PFSK-1 (cell line): ENCODE results near the gene AKAP10.

Source experiments
- POLR2AphosphoS5 ChIP-seq: IDR thresholded peaks from 2 replicates; pipeline ENCODE4 v1.6.1; 2012; ENCODE audit warnings: low read depth, mild to moderate bottlenecking, control low read depth, low read length, moderate library complexity
- TAF1 ChIP-seq: IDR thresholded peaks from 2 replicates; pipeline ENCODE4 v1.6.1; 2012; ENCODE audit warnings: low read length, control low read depth, borderline replicate concordance; ENCODE audit not compliant: insufficient read depth
- TF ChIP-seq, protein P1 (sequence below), 2 experiments: IDR thresholded peaks; 2 replicates each; pipeline versions ENCODE4 v1.6.1 to v1.8.0; 2011 to 2012; ENCODE audit warnings: low read depth in 2 of 2, low read length in 2 of 2, control low read depth in 1 of 2, inconsistent platforms in 1 of 2, mild to moderate bottlenecking in 1 of 2, moderate library complexity in 1 of 2; ENCODE audit not compliant: insufficient read depth in 1 of 2

DNA sequence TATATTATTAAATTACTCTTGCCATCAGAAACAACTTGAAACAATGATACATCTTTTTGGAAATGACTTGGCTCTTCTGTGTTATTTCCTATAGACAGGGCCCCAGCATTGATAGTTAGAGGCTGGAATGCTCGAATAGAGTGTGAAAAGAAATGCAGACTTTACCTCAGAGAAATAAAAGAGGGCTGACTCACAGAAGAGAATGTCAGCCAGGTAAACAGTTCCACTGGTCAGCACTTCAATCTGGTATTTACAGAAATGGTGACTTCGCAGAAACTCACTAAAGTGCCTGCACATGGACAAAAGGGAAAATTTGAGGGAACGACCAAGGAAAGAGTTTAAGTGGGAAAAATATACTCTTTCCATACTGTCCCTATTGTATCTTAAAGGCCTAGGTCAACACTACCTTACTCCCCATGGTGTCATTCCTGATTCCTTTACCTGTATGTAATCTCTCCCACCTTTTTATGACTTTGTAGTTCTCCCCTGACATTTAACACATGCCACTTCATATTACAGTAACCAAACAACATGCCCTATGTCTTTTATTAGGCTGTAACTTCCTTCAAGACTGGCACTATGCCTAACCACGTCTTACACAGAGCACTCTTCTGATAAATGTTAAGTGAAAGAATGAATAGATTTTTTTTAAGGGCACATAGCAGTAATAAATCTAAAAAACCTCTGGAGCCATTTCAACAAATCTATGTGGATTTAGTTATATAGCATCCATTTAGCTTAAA, 36.7 kb downstream of the AKAP10 start:
- TF ChIP-seq POLR2AphosphoS5: no peak
- TF ChIP-seq, protein P1, sequence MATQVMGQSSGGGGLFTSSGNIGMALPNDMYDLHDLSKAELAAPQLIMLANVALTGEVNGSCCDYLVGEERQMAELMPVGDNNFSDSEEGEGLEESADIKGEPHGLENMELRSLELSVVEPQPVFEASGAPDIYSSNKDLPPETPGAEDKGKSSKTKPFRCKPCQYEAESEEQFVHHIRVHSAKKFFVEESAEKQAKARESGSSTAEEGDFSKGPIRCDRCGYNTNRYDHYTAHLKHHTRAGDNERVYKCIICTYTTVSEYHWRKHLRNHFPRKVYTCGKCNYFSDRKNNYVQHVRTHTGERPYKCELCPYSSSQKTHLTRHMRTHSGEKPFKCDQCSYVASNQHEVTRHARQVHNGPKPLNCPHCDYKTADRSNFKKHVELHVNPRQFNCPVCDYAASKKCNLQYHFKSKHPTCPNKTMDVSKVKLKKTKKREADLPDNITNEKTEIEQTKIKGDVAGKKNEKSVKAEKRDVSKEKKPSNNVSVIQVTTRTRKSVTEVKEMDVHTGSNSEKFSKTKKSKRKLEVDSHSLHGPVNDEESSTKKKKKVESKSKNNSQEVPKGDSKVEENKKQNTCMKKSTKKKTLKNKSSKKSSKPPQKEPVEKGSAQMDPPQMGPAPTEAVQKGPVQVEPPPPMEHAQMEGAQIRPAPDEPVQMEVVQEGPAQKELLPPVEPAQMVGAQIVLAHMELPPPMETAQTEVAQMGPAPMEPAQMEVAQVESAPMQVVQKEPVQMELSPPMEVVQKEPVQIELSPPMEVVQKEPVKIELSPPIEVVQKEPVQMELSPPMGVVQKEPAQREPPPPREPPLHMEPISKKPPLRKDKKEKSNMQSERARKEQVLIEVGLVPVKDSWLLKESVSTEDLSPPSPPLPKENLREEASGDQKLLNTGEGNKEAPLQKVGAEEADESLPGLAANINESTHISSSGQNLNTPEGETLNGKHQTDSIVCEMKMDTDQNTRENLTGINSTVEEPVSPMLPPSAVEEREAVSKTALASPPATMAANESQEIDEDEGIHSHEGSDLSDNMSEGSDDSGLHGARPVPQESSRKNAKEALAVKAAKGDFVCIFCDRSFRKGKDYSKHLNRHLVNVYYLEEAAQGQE (IDR thresholded peaks at IDR 0.05; ENCODE audit: insufficient read depth in 1 of 2, low read depth in 2 of 2, low read length in 2 of 2): no peak
- TF ChIP-seq TAF1: no peak
